ENCODE measurements around the gene BBS12. TPM values are rescaled to one million over a fixed set of nuclear protein-coding genes. Genes with fewer than 3 reads are reported as not detected.

Gene BBS12
- total RNA-seq (2013), result 1.8 TPM
- polyA plus RNA-seq (1 to 10 TPM in 1 of 3 donors, under 1 TPM in 2; 0.19 to 1.0 (median 0.52) TPM), polyA minus RNA-seq (0.28 and 0.64 TPM in 2 replicates), total RNA-seq (0.74 to 3.0 (median 1.5) reads per million in 11 experiments)

- peak; percentile 98 to 99 (median 99) for DNase-seq
- H3K9me3 ChIP-seq (replicated peaks in 1 of 2; ENCODE audit: control insufficient read depth in 1 of 2, insufficient read depth in 1 of 2, low read length in 2 of 2), result no peaks in the 10 kb centered on the region
- H3K4me3 ChIP-seq (replicated peaks in 1 of 3; ENCODE audit: low read depth in 2 of 3, low read length in 3 of 3), result peak within 1 kb of the TSS; percentile 61 to 95 (median 82)
- Mint-ChIP-seq H3K9me3 (peaks cover 0 to 2% (median 0%) of the 10 kb centered on the region in 7 donors), H3K4me3 (peak within 1 kb of the TSS; percentile 94 to 96), H3K36me3 (no peaks in the 10 kb centered on the region), H3K27ac (peak within 1 kb of the TSS; percentile 94 to 99 (median 98)), H3K4me1 (peaks cover 18% of the 10 kb centered on the region), H3K27me3 (ENCODE audit: low read depth in 3 of 3) (no peaks in the 10 kb centered on the region)
- no peaks in the 10 kb centered on the region for H3K27me3 ChIP-seq (ENCODE audit: control insufficient read depth in 2 of 2, insufficient read depth in 2 of 2, low read length in 2 of 2)
- intact Hi-C loops (cut with micrococcal nuclease), result loop anchor here in 1 of 2 donors (10.0 kb wide), 1 partner anchor 192 kb away; the partner anchor contains the start of gene NUDT6
- WGBS (ENCODE audit: insufficient coverage), result 0% methylated on average over 31 of the region's 37 CpGs
- H3K9ac ChIP-seq (ENCODE audit: insufficient read depth, low read length, poor library complexity, severe bottlenecking), result peak within 1 kb of the TSS; percentile 73
- TF ChIP-seq CTCF (IDR thresholded peaks at IDR 0.05), result no peak
- no peaks in the 10 kb centered on the region for H3K36me3 ChIP-seq (replicated peaks in 1 of 2; ENCODE audit: control insufficient read depth in 1 of 2, insufficient read depth in 2 of 2, low read length in 2 of 2)
- peak within 1 kb of the TSS; percentile 85 for H3K4me2 ChIP-seq (replicated peaks; ENCODE audit: extremely low read depth, low read length, poor library complexity, severe bottlenecking)
- peaks cover 13 to 18% of the 10 kb centered on the region in 2 donors for H3K4me1 ChIP-seq (ENCODE audit: control insufficient read depth in 1 of 2, insufficient read depth in 2 of 2, low read length in 2 of 2)
- peak within 1 kb of the TSS; percentile 90 for H2AFZ ChIP-seq (ENCODE audit: insufficient read depth, low read depth, low read length, poor library complexity, severe bottlenecking)
- H4K20me1 ChIP-seq (ENCODE audit: insufficient read depth, low read length), result no peaks in the 10 kb centered on the region
- H3K27ac ChIP-seq (ENCODE audit: low read depth in 1 of 2, low read length in 2 of 2), result peak within 1 kb of the TSS; percentile 78 to 89
- H3K79me2 ChIP-seq (ENCODE audit: insufficient read depth, low read length), result no peaks in the 10 kb centered on the region
Observed at GRCh38 chr4:122732329-122733026, at the start of gene BBS12. BBS12 (plus strand) TSS chr4:122732704; CDS start chr4:122741893, 9,189 bp downstream.

DNA sequence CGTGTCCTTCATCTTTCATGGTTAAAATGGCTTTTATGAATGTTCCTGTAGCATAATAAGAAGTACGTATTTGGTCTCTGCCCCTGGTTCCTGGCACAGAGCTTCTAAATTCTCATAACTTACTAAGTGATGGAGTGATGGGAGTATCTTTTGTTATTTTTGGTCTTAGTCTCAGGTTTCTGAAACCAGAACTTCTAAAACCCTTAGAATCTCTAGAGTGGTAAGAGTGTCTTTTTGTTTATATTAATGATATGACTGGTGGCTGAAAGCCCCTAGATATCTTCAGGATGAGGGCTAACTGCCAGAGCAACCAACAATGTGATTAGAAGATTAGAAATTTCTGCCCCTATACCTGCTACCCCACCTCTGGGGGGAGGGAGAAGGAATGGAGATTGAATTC is 45.8 kb upstream of the BBS12 start:
- Mint-ChIP-seq H3K4me1 (no peaks in the 10 kb centered on the region), H3K27ac (no peak overlapping the region), H3K4me3 (no peak overlapping the region), H3K36me3 (no peaks in the 10 kb centered on the region), H3K27me3 (ENCODE audit: low read depth in 3 of 3) (peaks cover 0 to 9% (median 0%) of the 10 kb centered on the region in 3 donors), H3K9me3 (peaks cover 2 to 23% (median 12%) of the 10 kb centered on the region in 7 donors)
- intact Hi-C loops (cut with micrococcal nuclease), result no loop called here
- WGBS (ENCODE audit: insufficient coverage), result no CpG with 5 or more reads among the region's 2 CpGs
- Histone ChIP-seq H3K9me3 (replicated peaks in 1 of 2; ENCODE audit: control insufficient read depth in 1 of 2, insufficient read depth in 1 of 2, low read length in 2 of 2) (peaks cover 11 to 15% of the 10 kb centered on the region in 2 donors), H3K4me1 (ENCODE audit: control insufficient read depth in 1 of 2, insufficient read depth in 2 of 2, low read length in 2 of 2) (no peaks in the 10 kb centered on the region), H3K79me2 (ENCODE audit: insufficient read depth, low read length) (no peaks in the 10 kb centered on the region), H3K27ac (ENCODE audit: low read depth in 1 of 2, low read length in 2 of 2) (no peak overlapping the region), H2AFZ (ENCODE audit: insufficient read depth, low read depth, low read length, poor library complexity, severe bottlenecking) (no peak overlapping the region), H3K4me3 (replicated peaks in 1 of 3; ENCODE audit: low read depth in 2 of 3, low read length in 3 of 3) (no peak overlapping the region), H4K20me1 (ENCODE audit: insufficient read depth, low read length) (no peaks in the 10 kb centered on the region), H3K36me3 (replicated peaks in 1 of 2; ENCODE audit: control insufficient read depth in 1 of 2, insufficient read depth in 2 of 2, low read length in 2 of 2) (no peaks in the 10 kb centered on the region), H3K27me3 (ENCODE audit: control insufficient read depth in 2 of 2, insufficient read depth in 2 of 2, low read length in 2 of 2) (no peaks in the 10 kb centered on the region), H3K4me2 (replicated peaks; ENCODE audit: extremely low read depth, low read length, poor library complexity, severe bottlenecking) (no peak overlapping the region), H3K9ac (ENCODE audit: insufficient read depth, low read length, poor library complexity, severe bottlenecking) (no peak overlapping the region)
- no peak for DNase-seq
- no peak for TF ChIP-seq CTCF (IDR thresholded peaks at IDR 0.05)

All from CD14-positive monocyte (primary cell).